ENCODE data around the gene TRPM8.
A peak's percentile ranks its signal among the peaks of the same experiment; 100 is the strongest.

The TRPM8 gene

DNA sequence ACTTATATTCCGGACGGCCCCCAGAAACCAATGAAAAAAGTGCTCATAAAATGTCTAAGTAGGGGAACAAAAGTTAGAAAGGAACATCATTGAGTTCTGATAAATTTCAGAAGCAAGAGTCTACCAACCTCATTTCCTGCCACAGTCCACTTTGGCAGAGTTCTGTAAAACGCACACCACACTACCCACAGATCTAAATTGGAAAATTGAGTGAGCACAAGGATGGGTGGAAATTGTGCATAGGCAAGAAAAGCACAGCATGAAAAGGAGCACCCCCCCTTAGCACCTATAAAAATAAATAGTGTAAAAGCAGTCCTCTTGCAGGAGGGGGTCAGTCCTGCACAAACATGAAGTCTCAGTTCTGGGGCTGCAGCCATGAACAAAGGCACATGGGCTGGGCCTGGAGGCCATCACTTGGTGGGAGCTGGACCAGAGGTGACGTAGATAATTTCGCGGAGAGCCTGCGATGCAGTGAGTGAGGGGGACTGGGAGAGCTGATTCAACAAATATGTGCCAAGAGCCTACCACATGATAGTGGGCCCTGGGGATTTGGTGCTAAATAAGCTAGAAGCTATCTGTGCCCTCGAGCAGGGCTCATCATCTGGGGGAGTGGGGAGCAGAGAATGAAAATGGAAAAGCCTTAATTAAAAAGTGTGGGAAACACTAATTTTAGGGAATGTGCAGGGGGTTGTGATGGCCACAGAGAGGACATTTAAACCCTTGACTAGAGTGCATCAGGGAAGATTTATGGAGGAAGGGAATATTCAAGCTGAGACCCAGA lies 84.4 kb downstream of the TRPM8 start:
- DNase-seq (ENCODE audit: low read depth) = no peak

GRCh38 chr2:234002281-234002680 lies 85.1 kb downstream of the TRPM8 start:
- DNase-seq (ENCODE audit: low read depth) = no peak

- DNase-seq (ENCODE audit: low read depth) = peak; percentile 78
Observed at GRCh38 chr2:234003972-234004617, 86.9 kb downstream of the TRPM8 start.

- DNase-seq (ENCODE audit: low read depth) = no peak
Observed at GRCh38 chr2:234005126-234005525, 88.0 kb downstream of the TRPM8 start.

DNA sequence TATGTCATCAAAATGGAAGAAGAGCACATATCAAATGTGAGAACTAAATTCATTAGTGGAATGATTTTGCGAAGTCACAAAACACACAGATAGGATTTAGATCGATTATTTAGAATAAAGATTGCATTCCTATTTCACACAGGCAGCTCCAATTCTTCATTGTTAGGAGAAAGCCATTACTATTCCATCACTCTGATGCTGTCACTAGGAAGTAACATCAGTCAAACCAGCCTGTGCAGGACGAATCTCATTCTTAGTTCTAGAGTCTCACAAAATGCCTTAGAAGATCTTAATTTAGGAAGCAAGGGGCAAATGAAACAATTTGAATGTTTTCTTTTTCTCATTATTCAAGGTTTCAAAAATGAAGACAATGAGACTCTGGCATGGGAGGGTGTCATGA lies 89.3 kb downstream of the TRPM8 start:
- no peak for DNase-seq (ENCODE audit: low read depth)

GRCh38 chr2:234014427-234014826 lies 97.3 kb downstream of the TRPM8 start:
- DNase-seq (ENCODE audit: low read depth) = no peak

- DNase-seq (ENCODE audit: low read depth) = no peak
Observed at GRCh38 chr2:234015861-234016260, 98.7 kb downstream of the TRPM8 start.

DNA sequence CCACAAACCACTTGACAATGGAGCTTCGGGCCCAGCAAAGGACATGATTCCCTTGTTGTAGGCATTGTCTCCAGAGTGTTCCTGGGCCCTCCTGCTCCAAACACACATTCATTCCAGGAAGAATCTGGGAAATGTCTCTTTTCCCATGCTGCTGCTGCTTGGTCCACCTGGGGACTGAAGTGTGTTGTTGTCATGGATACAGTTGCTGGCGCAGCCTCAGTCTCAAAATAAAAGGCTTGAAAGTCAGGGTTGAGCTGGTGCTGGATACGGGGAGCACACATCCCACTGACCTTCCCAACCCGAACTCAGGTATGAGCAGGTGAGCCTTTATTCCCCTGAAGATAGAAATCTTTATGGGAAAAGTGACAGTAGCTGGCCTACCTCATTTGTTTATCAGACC lies 102.7 kb downstream of the TRPM8 start:
- DNase-seq (ENCODE audit: low read depth) = no peak

- DNase-seq (ENCODE audit: low read depth) = no peak
Observed at GRCh38 chr2:234020332-234020731, 103.2 kb downstream of the TRPM8 start.

GRCh38 chr2:234022424-234022823 lies 105.3 kb downstream of the TRPM8 start:
- DNase-seq (ENCODE audit: low read depth) = no peak

GRCh38 chr2:234024304-234024703 lies 107.1 kb downstream of the TRPM8 start:
- no peak for DNase-seq (ENCODE audit: low read depth)

GRCh38 chr2:234025466-234025865 lies 108.3 kb downstream of the TRPM8 start:
- DNase-seq (ENCODE audit: low read depth) = no peak

DNA sequence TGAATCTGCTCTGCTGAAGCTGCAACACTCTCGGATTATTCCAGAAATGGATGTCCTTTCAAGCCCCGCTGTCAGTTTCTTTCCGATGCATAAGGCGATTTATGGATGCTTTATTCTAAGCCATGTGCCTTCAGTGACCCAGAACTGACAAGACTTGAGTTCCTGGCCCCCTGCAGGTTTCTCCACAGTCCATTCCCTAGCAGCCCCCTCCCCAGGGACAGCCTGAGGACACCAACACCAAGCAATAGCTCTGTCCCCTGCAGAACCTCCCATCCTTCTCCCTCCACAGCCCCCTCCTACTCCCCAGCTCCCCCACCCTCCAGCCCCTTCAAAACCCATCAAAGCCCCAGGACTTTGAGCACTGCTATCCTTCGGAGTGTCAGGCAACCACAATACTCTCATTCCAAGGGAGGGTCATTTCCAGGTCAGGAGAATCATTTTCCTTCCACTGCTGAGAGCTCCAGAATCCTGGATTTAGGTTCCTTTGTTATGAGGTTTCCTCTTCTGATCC lies 108.8 kb downstream of the TRPM8 start:
- no peak for DNase-seq (ENCODE audit: low read depth)

DNA sequence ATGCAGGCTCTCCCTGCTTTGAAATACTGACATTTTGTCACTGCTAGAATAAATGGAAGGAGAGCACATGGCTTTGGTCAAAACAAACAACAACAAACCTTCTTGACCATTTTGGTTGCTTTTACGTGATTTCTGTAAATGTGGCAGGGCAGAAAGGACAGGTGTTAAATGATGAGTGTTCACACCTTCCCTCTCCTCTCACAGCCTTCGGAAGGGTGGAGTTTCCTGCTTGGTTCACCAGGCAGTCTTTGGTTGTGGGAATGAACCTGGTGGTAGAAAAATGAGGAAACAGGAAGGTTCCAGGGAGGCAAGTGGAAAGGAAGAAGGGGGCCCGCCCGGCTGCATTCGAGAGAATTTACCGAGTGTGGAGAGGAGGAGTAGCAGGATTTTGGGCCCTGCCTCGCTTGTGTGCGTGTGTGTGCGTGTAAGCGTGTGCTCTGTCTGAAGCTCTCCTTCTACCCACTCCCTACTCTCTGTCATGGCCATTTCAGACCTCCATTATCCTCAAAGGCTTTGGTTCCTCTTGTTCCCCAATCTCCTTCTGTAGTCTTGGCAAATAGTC lies 109.6 kb downstream of the TRPM8 start:
- no peak for DNase-seq (ENCODE audit: low read depth)

- DNase-seq (ENCODE audit: low read depth) = no peak
Observed at GRCh38 chr2:234027641-234028040, 110.5 kb downstream of the TRPM8 start.

DNA sequence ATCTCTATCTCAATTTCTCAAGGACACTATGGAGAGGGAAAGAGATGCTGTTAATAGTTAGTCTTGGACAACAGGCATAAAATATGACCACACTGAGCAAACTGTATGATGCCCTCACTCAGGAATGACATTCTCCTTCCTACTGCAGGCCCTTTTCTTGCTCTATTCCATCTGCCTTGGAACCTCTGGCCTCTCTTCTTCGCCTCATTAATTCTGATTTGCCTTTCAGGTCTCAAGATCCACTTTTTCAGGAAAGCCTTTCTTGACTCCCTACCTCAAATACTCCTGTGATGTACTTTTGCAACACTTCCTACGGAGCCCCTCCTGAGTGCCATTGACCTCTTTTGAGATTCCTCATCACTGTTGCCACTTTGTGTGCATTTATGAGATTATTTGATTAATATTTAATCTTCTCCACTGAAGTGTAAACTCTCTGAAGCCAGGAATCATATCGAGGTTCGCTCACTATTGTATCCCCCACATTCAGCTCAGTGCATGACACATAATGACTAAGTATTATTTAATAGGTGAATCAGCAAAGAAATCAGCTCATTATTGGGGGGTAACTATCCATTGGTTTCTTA lies 112.1 kb downstream of the TRPM8 start:
- no peak for DNase-seq (ENCODE audit: low read depth)

GRCh38 chr2:234031207-234031606 lies 114.0 kb downstream of the TRPM8 start:
- DNase-seq (ENCODE audit: low read depth) = no peak

DNA sequence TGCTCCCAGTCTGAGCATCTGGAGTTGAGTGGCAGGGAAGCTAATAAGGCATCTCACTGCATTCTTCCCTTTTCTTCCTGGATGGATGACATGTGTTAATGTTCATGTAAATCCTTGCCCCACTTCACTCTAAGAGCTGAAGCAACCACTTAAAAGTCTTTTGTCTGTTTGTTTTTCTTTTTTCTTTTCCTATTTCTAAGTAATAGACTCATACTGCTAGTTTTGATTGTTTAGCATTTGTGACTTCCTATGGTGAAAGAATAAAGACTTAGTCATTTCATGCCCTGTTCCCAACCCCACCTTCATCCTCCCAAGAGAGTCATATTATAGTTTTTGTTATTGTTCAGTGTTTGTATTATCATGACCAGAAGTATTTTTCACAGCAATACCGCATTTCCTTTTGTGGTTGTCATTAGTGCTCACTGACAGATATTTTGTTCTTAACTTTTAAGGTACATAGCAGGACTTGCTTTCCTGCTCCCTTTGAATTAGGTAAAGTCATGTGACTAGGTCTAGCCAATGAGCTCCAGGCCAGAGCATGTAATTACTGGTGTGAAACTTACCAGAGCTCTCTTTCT lies 115.2 kb downstream of the TRPM8 start:
- DNase-seq (ENCODE audit: low read depth) = peak; percentile 32

DNA sequence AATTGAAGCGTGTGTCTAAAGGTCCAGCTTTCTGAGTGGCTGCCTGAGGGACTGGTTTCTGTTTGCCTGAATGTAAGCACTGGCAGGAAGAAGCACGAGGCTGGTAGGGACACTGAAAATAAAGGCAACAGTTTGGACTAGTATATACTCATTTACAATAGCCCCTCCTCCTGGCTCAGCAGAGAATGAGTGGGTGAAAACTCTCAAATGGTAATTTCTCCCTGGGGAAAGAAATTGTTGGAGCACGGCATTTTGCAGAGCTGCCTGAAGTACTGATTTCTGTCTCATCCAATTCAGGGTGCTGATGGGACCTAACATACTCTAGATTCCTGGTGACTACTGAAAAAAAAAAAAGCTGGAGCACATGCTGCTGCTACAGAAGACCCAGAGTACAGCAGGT lies 116.0 kb downstream of the TRPM8 start:
- DNase-seq (ENCODE audit: low read depth) = no peak

GRCh38 chr2:234033885-234034284 lies 116.7 kb downstream of the TRPM8 start:
- DNase-seq (ENCODE audit: low read depth) = no peak

GRCh38 chr2:234038076-234038802 lies 121.1 kb downstream of the TRPM8 start:
- DNase-seq (ENCODE audit: low read depth) = no peak

DNA sequence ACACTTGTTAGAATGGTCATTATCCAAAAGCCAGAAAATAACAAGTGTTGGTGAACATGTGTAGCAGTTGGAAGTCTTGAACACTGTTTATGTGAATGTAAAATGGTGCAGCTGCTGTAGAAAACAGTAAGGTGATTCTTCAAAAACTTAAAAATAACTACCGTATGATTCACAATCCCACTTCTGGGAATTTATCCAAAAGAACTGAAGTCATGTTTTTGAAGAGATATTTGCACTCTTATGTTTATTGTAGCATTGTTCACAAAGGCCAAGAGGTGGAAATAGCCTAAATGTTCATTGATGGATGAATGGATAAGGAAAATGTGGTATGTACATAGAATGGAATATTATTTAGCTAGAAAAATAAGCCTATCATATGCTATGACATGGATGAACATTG lies 127.0 kb downstream of the TRPM8 start:
- DNase-seq (ENCODE audit: low read depth) = peak; percentile 28

Data from GM04504 (cell line).